Astrocyte (in vitro differentiated cells and primary cell): ENCODE measurements around the gene SLC35D1.

Experiments used
- CTCF ChIP-seq: IDR thresholded peaks from 2 replicates; pipeline ENCODE4 v1.5.1; 2011; ENCODE audit warnings: low read depth, mild to moderate bottlenecking, inconsistent platforms, low read length, moderate library complexity; ENCODE audit not compliant: insufficient read depth
- EZH2 ChIP-seq: IDR thresholded peaks from 2 replicates; pipeline ENCODE4 v1.6.1; 2012; ENCODE audit warnings: mild to moderate bottlenecking, low read length, inconsistent platforms; ENCODE audit not compliant: insufficient read depth

GRCh38 chr1:67085326-67085725, 31.4 kb upstream of the SLC35D1 start:
- TF ChIP-seq CTCF (no peak), EZH2 (no peak)
